Measurements from ENCODE around the gene AGFG2. TPM values are rescaled to one million over a fixed set of nuclear protein-coding genes. Genes with fewer than 3 reads are reported as not detected.

AGFG2 gene
- total RNA-seq, 1 donor from 2014 or later, result 4.0 TPM

GRCh38 chr7:100591596-100591995, 52.6 kb downstream of the AGFG2 start:
- Histone ChIP-seq H3K36me3 (ENCODE audit: control insufficient read depth, insufficient read depth, low read length) (no peaks in the 10 kb centered on the region), H3K27me3 (ENCODE audit: control insufficient read depth, insufficient read depth, low read length) (peaks cover 6% of the 10 kb centered on the region), H3K4me3 (ENCODE audit: low read depth, low read length) (no peak overlapping the region)
- DNase-seq (ENCODE audit: low read depth), result no peak
- TF ChIP-seq CTCF (IDR thresholded peaks at IDR 0.05; ENCODE audit: insufficient read depth, low read length, poor library complexity, severe bottlenecking), result no peak

GRCh38 chr7:100595188-100595587, 56.2 kb downstream of the AGFG2 start:
- Histone ChIP-seq H3K36me3 (ENCODE audit: control insufficient read depth, insufficient read depth, low read length) (no peaks in the 10 kb centered on the region), H3K4me3 (ENCODE audit: low read depth, low read length) (no peak overlapping the region), H3K27me3 (ENCODE audit: control insufficient read depth, insufficient read depth, low read length) (peaks cover 1% of the 10 kb centered on the region)
- TF ChIP-seq CTCF (IDR thresholded peaks at IDR 0.05; ENCODE audit: insufficient read depth, low read length, poor library complexity, severe bottlenecking), result no peak
- no peak for DNase-seq (ENCODE audit: low read depth)

- Histone ChIP-seq H3K36me3 (ENCODE audit: control insufficient read depth, insufficient read depth, low read length) (no peaks in the 10 kb centered on the region), H3K27me3 (ENCODE audit: control insufficient read depth, insufficient read depth, low read length) (no peaks in the 10 kb centered on the region), H3K4me3 (ENCODE audit: low read depth, low read length) (no peak overlapping the region)
- TF ChIP-seq CTCF (IDR thresholded peaks at IDR 0.05; ENCODE audit: insufficient read depth, low read length, poor library complexity, severe bottlenecking), result no peak
- DNase-seq (ENCODE audit: low read depth), result no peak
Observed at GRCh38 chr7:100598425-100598824, 59.4 kb downstream of the AGFG2 start.

GRCh38 chr7:100599911-100600729, 61.1 kb downstream of the AGFG2 start:
- Histone ChIP-seq H3K27me3 (ENCODE audit: control insufficient read depth, insufficient read depth, low read length) (no peaks in the 10 kb centered on the region), H3K36me3 (ENCODE audit: control insufficient read depth, insufficient read depth, low read length) (no peaks in the 10 kb centered on the region), H3K4me3 (ENCODE audit: low read depth, low read length) (no peak overlapping the region)
- no peak for TF ChIP-seq CTCF (IDR thresholded peaks at IDR 0.05; ENCODE audit: insufficient read depth, low read length, poor library complexity, severe bottlenecking)
- no peak for DNase-seq (ENCODE audit: low read depth)

GRCh38 chr7:100600730-100601038, 61.7 kb downstream of the AGFG2 start:
- DNase-seq (ENCODE audit: low read depth), result no peak
- H3K27me3 ChIP-seq (ENCODE audit: control insufficient read depth, insufficient read depth, low read length), result no peaks in the 10 kb centered on the region
- H3K36me3 ChIP-seq (ENCODE audit: control insufficient read depth, insufficient read depth, low read length), result no peaks in the 10 kb centered on the region
- no peak overlapping the region for H3K4me3 ChIP-seq (ENCODE audit: low read depth, low read length)
- no peak for TF ChIP-seq CTCF (IDR thresholded peaks at IDR 0.05; ENCODE audit: insufficient read depth, low read length, poor library complexity, severe bottlenecking)
